SHP77 treated with DMSO at 0.1 percent for 48 hours (cell line): Measurements from ENCODE around the gene IL2RA.
"Not testable (repeated sequence)": the region's sequence is repeated elsewhere in the genome, so short reads cannot be mapped to it uniquely, and the experiment has no call there.

Experiments
- DNase-seq: peaks from one replicate; lab custom pipeline; 2025; lab: John Stamatoyannopoulos, UW

IL2RA gene

GRCh38 chr10:6056411-6057135 lies 5.6 kb downstream of the IL2RA start:
- no peak for DNase-seq

GRCh38 chr10:6055929-6056328 lies 6.2 kb downstream of the IL2RA start:
- no peak for DNase-seq

GRCh38 chr10:6054884-6055283 lies 7.3 kb downstream of the IL2RA start:
- DNase-seq = no peak

GRCh38 chr10:6053816-6054631 lies 8.1 kb downstream of the IL2RA start:
- no peak for DNase-seq

- DNase-seq = no peak
Observed at GRCh38 chr10:6053303-6053702, 8.9 kb downstream of the IL2RA start.

GRCh38 chr10:6052247-6053221 lies 9.6 kb downstream of the IL2RA start:
- DNase-seq = no peak

- DNase-seq = no peak
Observed at GRCh38 chr10:6050801-6051445, 11.2 kb downstream of the IL2RA start.

GRCh38 chr10:6049031-6049400 lies 13.2 kb downstream of the IL2RA start:
- no peak for DNase-seq

GRCh38 chr10:6048281-6049030 lies 13.7 kb downstream of the IL2RA start:
- DNase-seq = no peak

- DNase-seq = no peak
Observed at GRCh38 chr10:6047847-6048246, 14.3 kb downstream of the IL2RA start.

GRCh38 chr10:6046773-6047611 lies 15.2 kb downstream of the IL2RA start:
- no peak for DNase-seq

- no peak for DNase-seq
Observed at GRCh38 chr10:6045878-6046772, 16.0 kb downstream of the IL2RA start.

GRCh38 chr10:6045314-6045848 lies 16.8 kb downstream of the IL2RA start:
- DNase-seq = no peak

- DNase-seq = no peak
Observed at GRCh38 chr10:6044751-6045313, 17.3 kb downstream of the IL2RA start.

GRCh38 chr10:6044060-6044459 lies 18.1 kb downstream of the IL2RA start:
- no peak for DNase-seq

- not testable (repeated sequence) for DNase-seq
Observed at GRCh38 chr10:6043377-6043776, 18.8 kb downstream of the IL2RA start.

- no peak for DNase-seq
Observed at GRCh38 chr10:6040205-6040604, 22.0 kb downstream of the IL2RA start.

- DNase-seq = no peak
Observed at GRCh38 chr10:6039711-6040110, 22.5 kb downstream of the IL2RA start.
